GM12878 (cell line): ENCODE measurements around the gene WNT7A. TPM values are rescaled to one million over a fixed set of nuclear protein-coding genes. Genes with fewer than 3 reads are reported as not detected.

Experiments used
- ATAC-seq: fragments of 200-7000 bp; cut with Tn5 transposase; 3 replicates; pipeline ENCODE4 v1.9.1; 2020; ENCODE audit warnings: mild to moderate bottlenecking, moderate library complexity
- BruUV-seq: library from RNA; stranded (reverse); fragments of 400-500 nt; replicated peaks from 2 replicates; lab custom pipeline; 2021; lab: Mats Ljungman, UMichigan
- CTCF ChIA-PET: fragments of 300-600 bp; sonication (Branson Sonifier 250); formaldehyde crosslinking; extraction: SDS; loops from one replicate; lab custom pipeline; 2021; ENCODE audit warnings: inconsistent platforms; lab: Yijun Ruan, JAX
- POLR2A ChIA-PET: fragments of 350-600 bp; formaldehyde crosslinking; extraction: SDS; loops from one replicate; lab custom pipeline; 2021; ENCODE audit warnings: inconsistent platforms; lab: Charles Lee
- RAD21 ChIA-PET: fragments of 300-600 bp; sonication (Branson Sonifier 250); formaldehyde crosslinking; loops from one replicate; lab custom pipeline; 2023; ENCODE audit warnings: antibody characterized with exemption; ENCODE audit not compliant: unreplicated experiment; lab: Charles Lee
- SMC1A ChIA-PET: fragments of 300-600 bp; sonication (Branson Sonifier 250); formaldehyde crosslinking; loops from one replicate; lab custom pipeline; 2023; ENCODE audit not compliant: unreplicated experiment, uncharacterized antibody; lab: Charles Lee
- DNase-seq: peaks from one replicate; pipeline ENCODE4 v3.0.0-alpha.2; 2011; ENCODE audit warnings: low read depth, low spot score
- FAIRE-seq: peaks from 3 replicates; lab custom pipeline; 2011; peaks lifted over from hg19 to GRCh38; lab: Jason Lieb, UNC
- H2AFZ ChIP-seq: 2 replicates; pipeline ENCODE4 v1.6.0; 2011; ENCODE audit warnings: low read depth, low read length, control low read depth; ENCODE audit not compliant: control insufficient read depth
- H3K27ac ChIP-seq: 2 replicates; pipeline ENCODE4 v1.5.1; 2011; ENCODE audit warnings: control low read depth; ENCODE audit not compliant: control insufficient read depth, insufficient read depth
- H3K27me3 ChIP-seq, 2 experiments: replicated peaks in 1 of 2; 2 replicates each; pipeline versions ENCODE4 v1.6.0 to v1.6.1; 2011; ENCODE audit warnings: low read length in 1 of 2; ENCODE audit not compliant: control insufficient read depth in 2 of 2, insufficient read depth in 2 of 2
- H3K36me3 ChIP-seq, 2 experiments: 2 replicates each; pipeline ENCODE4 v1.5.1; 2011; ENCODE audit warnings: low read length in 1 of 2; ENCODE audit not compliant: control insufficient read depth in 2 of 2, insufficient read depth in 2 of 2
- H3K4me1 ChIP-seq: 2 replicates; pipeline ENCODE4 v1.6.1; 2011; ENCODE audit warnings: mild to moderate bottlenecking, low read length, moderate library complexity, mixed read lengths; ENCODE audit not compliant: control insufficient read depth, insufficient read depth
- H3K4me2 ChIP-seq: 2 replicates; pipeline ENCODE4 v1.6.0; 2011; ENCODE audit warnings: control low read depth; ENCODE audit not compliant: control insufficient read depth, insufficient read depth
- H3K4me3 ChIP-seq: fragments of 200-600 bp; sonication (generic); 2 replicates; pipeline ENCODE4 v1.5.1; 2016
- H3K79me2 ChIP-seq: 2 replicates; pipeline ENCODE4 v1.6.0; 2011; ENCODE audit warnings: low read length; ENCODE audit not compliant: control insufficient read depth, insufficient read depth
- H3K9ac ChIP-seq: 2 replicates; pipeline ENCODE4 v1.8.0; 2011; ENCODE audit warnings: low read length, control low read depth, mixed read lengths; ENCODE audit not compliant: control insufficient read depth, insufficient read depth
- H3K9me3 ChIP-seq: replicated peaks from 3 replicates; pipeline ENCODE4 v1.5.1; 2011; ENCODE audit warnings: mild to moderate bottlenecking, low read length; ENCODE audit not compliant: control insufficient read depth, insufficient read depth
- H4K20me1 ChIP-seq: 2 replicates; pipeline ENCODE4 v1.6.0; 2011; ENCODE audit not compliant: control insufficient read depth, insufficient read depth
- FOS ChIP-seq: IDR thresholded peaks from 3 replicates; pipeline ENCODE4 v1.6.1; 2011; ENCODE audit warnings: borderline replicate concordance; ENCODE audit not compliant: insufficient read length; ENCODE audit errors: extremely low read depth
- IKZF2 ChIP-seq, 2 experiments: fragments of 450-650 bp; IDR thresholded peaks; 2 replicates each; pipeline ENCODE4 v1.6.1; 2017; ENCODE audit warnings: mild to moderate bottlenecking in 2 of 2, moderate library complexity in 2 of 2
- MYB ChIP-seq: fragments of 150-350 bp; IDR thresholded peaks from 2 replicates; pipeline ENCODE4 v1.6.1; 2014; ENCODE audit warnings: mild to moderate bottlenecking, low read depth, low read length, borderline replicate concordance
- RAD51 ChIP-seq: fragments of 450-650 bp; IDR thresholded peaks from 2 replicates; pipeline ENCODE4 v1.6.1; 2016; ENCODE audit warnings: moderate library complexity, mild to moderate bottlenecking, inconsistent platforms
- STAT3 ChIP-seq: IDR thresholded peaks from 2 replicates; pipeline ENCODE4 v1.6.1; 2011; ENCODE audit warnings: low read depth, low read length, improper control_type of control experiment
- WGBS: methylation state at CpG from one replicate; pipeline ENCODE4 v1.1.6; 2016; ENCODE audit warnings: low lambda C conversion rate; ENCODE audit not compliant: insufficient replicate concordance, insufficient coverage; ENCODE audit errors: missing lambda C conversion rate; 5-methylcytosine and 5-hydroxymethylcytosine counted together
- in situ Hi-C: fragments of 300-500 bp; cut with MboI; formaldehyde crosslinking; loops from 9 replicates; pipeline ENCODE4 v1.14.3; 2018; ENCODE audit warnings: mixed read lengths
- intact Hi-C: fragments of 100-400 bp; cut with micrococcal nuclease; formaldehyde crosslinking; loops from one replicate; pipeline ENCODE4 v1.14.2; 2022; ENCODE audit not compliant: unreplicated experiment
- polyA plus RNA-seq, 11 experiments: library from polyadenylated mRNA; depleted of rRNA in 4 of 11; unstranded in 6 of 11; stranded (reverse) in 5 of 11; fragments of >200 nt; fragmentation: Nextera tagmentation in 4 of 11; fragmentation: Illumina TruSeq in 1 of 11; extraction: Ambion mirVana in 4 of 11; extraction: Trizol in 1 of 11; gene quantifications; 1 replicate in 1 of 11; 2 replicates in 10 of 11; pipeline versions ENCODE4 v1.2.1 to v1.2.3, GENCODE V29; 2011 to 2016; ENCODE audit warnings: inconsistent platforms in 2 of 11, missing spikeins in 2 of 11, low read depth in 1 of 11
- total RNA-seq, 4 experiments: library from RNA; depleted of rRNA in 3 of 4; stranded (reverse); fragments of >200 nt in 3 of 4; fragmentation: Illumina TruSeq in 1 of 4; extraction: Trizol in 1 of 4; gene quantifications; 2 replicates each; pipeline versions ENCODE4 v1.2.1 to v1.2.3, GENCODE V29; 2013 to 2021

The WNT7A gene
- total and polyA plus RNA-seq, 10 of the 15 experiments (the other 5 are each of a cell fraction or from before 2014, with no cell fraction given) = 0.08 TPM; not detected in 9

DNA sequence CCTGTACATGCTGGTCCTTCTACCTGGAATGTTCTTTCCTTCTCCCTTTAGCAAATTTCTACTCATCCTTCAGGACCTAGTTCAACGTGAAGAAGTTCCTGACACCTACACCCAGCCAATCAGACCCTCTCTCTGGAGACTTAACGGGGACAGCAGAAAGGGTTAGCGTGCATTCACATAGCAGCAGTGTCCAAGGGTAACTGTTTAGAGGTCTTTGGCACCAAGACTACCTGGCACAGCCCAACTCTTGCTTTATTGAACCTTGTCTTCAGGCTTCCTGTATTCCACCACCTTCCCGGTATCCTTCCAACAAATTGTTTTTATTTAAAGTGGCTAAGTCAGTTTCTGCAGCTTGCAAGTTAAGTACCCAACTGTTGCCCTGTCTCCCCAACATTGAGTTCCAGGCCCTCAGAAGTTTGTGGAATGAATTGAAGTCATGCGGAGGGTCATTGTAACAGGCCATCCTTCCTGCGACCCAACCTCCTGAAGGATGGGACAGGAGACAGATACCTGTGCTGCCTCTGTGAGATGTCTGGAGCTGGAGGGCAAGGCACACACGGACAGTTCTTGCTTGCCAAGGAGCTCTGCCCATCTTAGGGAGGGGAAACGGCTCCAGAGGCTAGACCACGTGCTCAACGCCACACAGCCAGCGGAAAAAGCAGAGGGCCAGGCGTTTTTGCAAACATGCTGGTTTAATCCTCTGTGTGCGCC, 14.4 kb upstream of the WNT7A start (continued):
- no peak for TF ChIP-seq FOS
- TF ChIP-seq RAD51 = no peak
- no peak for TF ChIP-seq IKZF2 (IDR thresholded peaks at IDR 0.05)

GRCh38 chr3:13892304-13892703, 12.4 kb upstream of the WNT7A start:
- in situ Hi-C loops = no loop called here

More at GRCh38 chr3:13892304-13892703, 12.4 kb upstream of the WNT7A start:
- intact Hi-C loops = loop anchor here (10.0 kb wide), 1 partner anchor 312 kb away; no protein-coding TSS in a partner anchor
- TF ChIP-seq MYB = no peak
- no peak for TF ChIP-seq STAT3
- TF ChIP-seq, all 136 proteins: peak for 0
- Histone ChIP-seq H3K9me3 (no peaks in the 10 kb centered on the region; the same call in 1 of the 3 replicates), H3K27ac (no peak overlapping the region), H3K4me2 (no peak overlapping the region), H3K79me2 (no peaks in the 10 kb centered on the region), H3K4me3 (no peak overlapping the region), H3K4me1 (no peaks in the 10 kb centered on the region), H4K20me1 (no peaks in the 10 kb centered on the region), H3K27me3 (peaks cover 0 to 3% of the 10 kb centered on the region in 2 experiments; a peak in 1 of 4 replicates), H3K9ac (no peak overlapping the region), H3K36me3 (no peaks in the 10 kb centered on the region), H2AFZ (no peak overlapping the region)
- no peak for FAIRE-seq
- ChIA-PET RAD21 (no interaction called here), SMC1A (no interaction called here), CTCF (interaction anchor here (1.3 kb wide), 1 partner anchor 235 kb away, joined by 3 read pairs; no protein-coding TSS in a partner anchor), POLR2A (no interaction called here)
- BruUV-seq = no TSS peak
- no peak for DNase-seq
- no peak for ATAC-seq
- 0% methylated on average over 2 of the region's 2 CpGs for WGBS
